Activated CD8-positive, alpha-beta memory T cell treated with anti-CD3 and anti-CD28 coated beads, Interleukin-2, amount 50 U/mL, for 48 hours (primary cell): ENCODE data around the gene CTAGE1.

Experiments
- DNase-seq: peaks from one replicate; pipeline ENCODE4 v3.0.0-alpha.2; 2020

Gene CTAGE1

GRCh38 chr18:22387787-22388186 is 29.9 kb downstream of the CTAGE1 start:
- DNase-seq: no peak

GRCh38 chr18:22387364-22387763 is 30.4 kb downstream of the CTAGE1 start:
- DNase-seq: no peak

- DNase-seq: no peak
These were observed 32.0 kb downstream of the CTAGE1 start for GRCh38 chr18:22385718-22386117.

GRCh38 chr18:22378672-22379282 is 38.9 kb downstream of the CTAGE1 start:
- DNase-seq: no peak

- no peak for DNase-seq
These were observed 39.9 kb downstream of the CTAGE1 start for GRCh38 chr18:22377769-22378168.

- DNase-seq: no peak
These were observed 47.3 kb downstream of the CTAGE1 start for GRCh38 chr18:22370414-22370813.

- no peak for DNase-seq
These were observed 49.7 kb downstream of the CTAGE1 start for GRCh38 chr18:22368021-22368420.

GRCh38 chr18:22367303-22367702 is 50.4 kb downstream of the CTAGE1 start:
- no peak for DNase-seq

GRCh38 chr18:22363867-22364463 is 53.8 kb downstream of the CTAGE1 start:
- DNase-seq: no peak
